Stimulated activated CD8-positive, alpha-beta memory T cell treated with anti-CD3 and anti-CD28 coated beads, Interleukin-12 subunit alpha, Interleukin-12 subunit beta, amount 100 ng/mL, for 24 hours (primary cell): Measurements from ENCODE around the gene LYVE1.

ENCODE experiments used
- DNase-seq: peaks from one replicate; pipeline ENCODE4 v3.0.0-alpha.2; 2020; ENCODE audit errors: extremely low read depth

Gene LYVE1

GRCh38 chr11:10558288-10558687 is 10.2 kb downstream of the LYVE1 start:
- no peak for DNase-seq

- DNase-seq: no peak
These were observed 11.9 kb downstream of the LYVE1 start for GRCh38 chr11:10556590-10556989.

GRCh38 chr11:10551845-10552352 is 16.6 kb downstream of the LYVE1 start:
- DNase-seq: no peak

- no peak for DNase-seq
These were observed 17.2 kb downstream of the LYVE1 start for GRCh38 chr11:10551290-10551592.

GRCh38 chr11:10550503-10551289 is 17.8 kb downstream of the LYVE1 start:
- no peak for DNase-seq

GRCh38 chr11:10544491-10545465 is 23.7 kb downstream of the LYVE1 start:
- DNase-seq: no peak

- DNase-seq: no peak
These were observed 24.7 kb downstream of the LYVE1 start for GRCh38 chr11:10543782-10544181.

GRCh38 chr11:10542776-10543175 is 25.7 kb downstream of the LYVE1 start:
- no peak for DNase-seq

- DNase-seq: no peak
These were observed 26.9 kb downstream of the LYVE1 start for GRCh38 chr11:10541561-10541930.

- DNase-seq: peak; percentile 95
These were observed 27.4 kb downstream of the LYVE1 start, which contains the start of gene RNF141 for GRCh38 chr11:10540915-10541560. Gene RNF141, minus strand, starts transcription at chr11:10541187. Its CDS starts 7,029 bp downstream, at chr11:10534158.

- DNase-seq: no peak
These were observed 27.9 kb downstream of the LYVE1 start for GRCh38 chr11:10540546-10540914.

GRCh38 chr11:10539339-10539738 is 29.1 kb downstream of the LYVE1 start:
- no peak for DNase-seq

GRCh38 chr11:10538924-10539323 is 29.5 kb downstream of the LYVE1 start:
- DNase-seq: no peak

- no peak for DNase-seq
These were observed 30.9 kb downstream of the LYVE1 start for GRCh38 chr11:10537600-10537999.

- no peak for DNase-seq
These were observed 34.1 kb downstream of the LYVE1 start for GRCh38 chr11:10534316-10534715.

GRCh38 chr11:10533323-10533722 is 35.1 kb downstream of the LYVE1 start:
- no peak for DNase-seq

GRCh38 chr11:10532526-10532925 is 35.9 kb downstream of the LYVE1 start:
- DNase-seq: no peak

GRCh38 chr11:10529279-10529678 is 39.2 kb downstream of the LYVE1 start:
- DNase-seq: no peak

- no peak for DNase-seq
These were observed 40.3 kb downstream of the LYVE1 start for GRCh38 chr11:10528121-10528520.

- no peak for DNase-seq
These were observed 41.2 kb downstream of the LYVE1 start for GRCh38 chr11:10526974-10527918.

- no peak for DNase-seq
These were observed 44.0 kb downstream of the LYVE1 start for GRCh38 chr11:10524471-10524870.
